ENCODE measurements around the gene PIGU.
"Not testable (repeated sequence)": the region's sequence is repeated elsewhere in the genome, so short reads cannot be mapped to it uniquely, and the experiment has no call there.

Gene PIGU

GRCh38 chr20:34676642-34677373 lies at the start of gene PIGU:
Gene PIGU (minus strand): TSS chr20:34677092. CDS start chr20:34677085, 7 bp downstream.
- H3K4me3 ChIP-seq (ENCODE audit: control insufficient read depth, low read depth, low read length), result peak within 1 kb of the TSS; percentile 81
- DNase-seq (ENCODE audit: low read depth), result peak; percentile 89
- TF ChIP-seq CTCF (conservative IDR thresholded peaks at IDR 0.05; ENCODE audit: control insufficient read depth, insufficient read depth, low read depth, low read length), result no peak

- no peak for DNase-seq (ENCODE audit: low read depth)
- no peak overlapping the region for H3K4me3 ChIP-seq (ENCODE audit: control insufficient read depth, low read depth, low read length)
- TF ChIP-seq CTCF (conservative IDR thresholded peaks at IDR 0.05; ENCODE audit: control insufficient read depth, insufficient read depth, low read depth, low read length), result no peak
These were observed 47.3 kb upstream of the PIGU start for GRCh38 chr20:34724172-34724571.

GRCh38 chr20:34722560-34722959 lies 45.7 kb upstream of the PIGU start:
- peak; percentile 14 for DNase-seq (ENCODE audit: low read depth)
- H3K4me3 ChIP-seq (ENCODE audit: control insufficient read depth, low read depth, low read length), result not testable (repeated sequence)

- H3K4me3 ChIP-seq (ENCODE audit: control insufficient read depth, low read depth, low read length), result no peak overlapping the region
- DNase-seq (ENCODE audit: low read depth), result peak; percentile 6
- TF ChIP-seq CTCF (conservative IDR thresholded peaks at IDR 0.05; ENCODE audit: control insufficient read depth, insufficient read depth, low read depth, low read length), result no peak
These were observed 43.4 kb upstream of the PIGU start for GRCh38 chr20:34720266-34720665.

- not testable (repeated sequence) for H3K4me3 ChIP-seq (ENCODE audit: control insufficient read depth, low read depth, low read length); DNase-seq (ENCODE audit: low read depth)
These were observed 42.5 kb upstream of the PIGU start for GRCh38 chr20:34719242-34720017.

GRCh38 chr20:34717230-34718095 lies 40.6 kb upstream of the PIGU start:
- no peak for DNase-seq (ENCODE audit: low read depth)
- H3K4me3 ChIP-seq (ENCODE audit: control insufficient read depth, low read depth, low read length), result no peak overlapping the region
- TF ChIP-seq CTCF (conservative IDR thresholded peaks at IDR 0.05; ENCODE audit: control insufficient read depth, insufficient read depth, low read depth, low read length), result no peak

- no peak for TF ChIP-seq CTCF (conservative IDR thresholded peaks at IDR 0.05; ENCODE audit: control insufficient read depth, insufficient read depth, low read depth, low read length)
- H3K4me3 ChIP-seq (ENCODE audit: control insufficient read depth, low read depth, low read length), result no peak overlapping the region
These were observed 40.0 kb upstream of the PIGU start for GRCh38 chr20:34716921-34717229.

More at GRCh38 chr20:34716921-34717229, 40.0 kb upstream of the PIGU start:
- DNase-seq (ENCODE audit: low read depth), result no peak

Data from fibroblast of mammary gland (primary cell).